Measurements from ENCODE around the gene TMEM156. TPM values are rescaled to one million over a fixed set of nuclear protein-coding genes. Genes with fewer than 3 reads are reported as not detected.

Gene TMEM156
- total RNA-seq, 2 donors from 2014 or later = 0.77 TPM; not detected in 1

DNA sequence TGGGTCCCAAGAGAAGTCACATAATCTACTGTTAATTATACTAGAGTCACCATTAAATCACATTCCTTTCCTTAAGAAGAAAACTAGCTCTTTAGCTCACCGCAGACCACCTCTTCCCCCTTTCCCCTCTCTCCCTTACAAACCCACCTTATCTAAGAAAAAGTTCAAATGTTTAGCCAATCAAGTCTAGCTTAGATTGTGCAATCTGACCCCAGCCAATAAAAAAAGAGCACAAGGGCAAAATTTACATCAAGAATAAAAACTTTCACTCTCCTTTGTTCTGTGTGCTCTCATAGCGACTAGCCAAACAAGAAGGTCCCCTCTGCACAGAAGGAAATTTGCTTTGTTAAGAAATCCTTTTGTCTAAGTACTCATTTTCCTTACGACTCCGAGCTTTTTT, 76.3 kb downstream of the TMEM156 start:
- intact Hi-C loops (cut with DNase I) = no loop called here
- Histone ChIP-seq H3K27me3 (no peaks in the 10 kb centered on the region), H3K4me3 (no peak overlapping the region), H3K9me3 (no peaks in the 10 kb centered on the region), H3K36me3 (no peaks in the 10 kb centered on the region), H3K9ac (ENCODE audit: low read depth in 2 of 2, low read length in 2 of 2) (no peak overlapping the region), H3K4me1 (no peaks in the 10 kb centered on the region), H3K27ac (no peak overlapping the region)
- no peak for DNase-seq
- TF ChIP-seq CTCF (IDR thresholded peaks at IDR 0.05) = no peak

GRCh38 chr4:38954727-38955126, 77.5 kb downstream of the TMEM156 start:
- DNase-seq = no peak

GRCh38 chr4:38952017-38952416, 80.2 kb downstream of the TMEM156 start:
- no peaks in the 10 kb centered on the region for H3K9me3 ChIP-seq
- TF ChIP-seq CTCF (IDR thresholded peaks at IDR 0.05) = no peak
- H3K27ac ChIP-seq = no peak overlapping the region
- H3K4me1 ChIP-seq = no peaks in the 10 kb centered on the region
- H3K9ac ChIP-seq (ENCODE audit: low read depth in 2 of 2, low read length in 2 of 2) = peak overlapping the region in 1 of 2 donors; percentile 24
- H3K4me3 ChIP-seq = no peak overlapping the region
- H3K27me3 ChIP-seq = no peaks in the 10 kb centered on the region
- intact Hi-C loops (cut with DNase I) = no loop called here
- no peaks in the 10 kb centered on the region for H3K36me3 ChIP-seq
- no peak for DNase-seq

More at GRCh38 chr4:38954727-38955126, 77.5 kb downstream of the TMEM156 start:
- H3K36me3 ChIP-seq = no peaks in the 10 kb centered on the region
- no peak overlapping the region for H3K4me3 ChIP-seq
- no peaks in the 10 kb centered on the region for H3K9me3 ChIP-seq
- H3K9ac ChIP-seq (ENCODE audit: low read depth in 2 of 2, low read length in 2 of 2) = no peak overlapping the region
- H3K4me1 ChIP-seq = no peaks in the 10 kb centered on the region
- TF ChIP-seq CTCF (IDR thresholded peaks at IDR 0.05) = no peak
- no peak overlapping the region for H3K27ac ChIP-seq
- intact Hi-C loops (cut with DNase I) = no loop called here
- H3K27me3 ChIP-seq = no peaks in the 10 kb centered on the region

- Histone ChIP-seq H3K9me3 (no peaks in the 10 kb centered on the region), H3K9ac (ENCODE audit: low read depth in 2 of 2, low read length in 2 of 2) (no peak overlapping the region), H3K4me1 (no peaks in the 10 kb centered on the region), H3K36me3 (no peaks in the 10 kb centered on the region), H3K4me3 (no peak overlapping the region), H3K27ac (no peak overlapping the region), H3K27me3 (no peaks in the 10 kb centered on the region)
- intact Hi-C loops (cut with DNase I) = no loop called here
- DNase-seq = no peak
- TF ChIP-seq CTCF (IDR thresholded peaks at IDR 0.05) = no peak
These were observed 80.6 kb downstream of the TMEM156 start for GRCh38 chr4:38951598-38951997.

GRCh38 chr4:38950734-38951133, 81.5 kb downstream of the TMEM156 start:
- no peak overlapping the region for H3K9ac ChIP-seq (ENCODE audit: low read depth in 2 of 2, low read length in 2 of 2)
- no peak for DNase-seq
- H3K4me1 ChIP-seq = no peaks in the 10 kb centered on the region
- no peak overlapping the region for H3K4me3 ChIP-seq
- H3K27me3 ChIP-seq = no peaks in the 10 kb centered on the region
- intact Hi-C loops (cut with DNase I) = no loop called here
- no peak overlapping the region for H3K27ac ChIP-seq
- no peaks in the 10 kb centered on the region for H3K9me3 ChIP-seq
- H3K36me3 ChIP-seq = no peaks in the 10 kb centered on the region
- TF ChIP-seq CTCF (IDR thresholded peaks at IDR 0.05) = no peak

- Histone ChIP-seq H3K27me3 (no peaks in the 10 kb centered on the region), H3K4me1 (no peaks in the 10 kb centered on the region), H3K36me3 (no peaks in the 10 kb centered on the region), H3K9me3 (no peaks in the 10 kb centered on the region), H3K4me3 (no peak overlapping the region), H3K9ac (ENCODE audit: low read depth in 2 of 2, low read length in 2 of 2) (no peak overlapping the region), H3K27ac (no peak overlapping the region)
- intact Hi-C loops (cut with DNase I) = no loop called here
- DNase-seq = no peak
- TF ChIP-seq CTCF (IDR thresholded peaks at IDR 0.05) = no peak
These were observed 82.0 kb downstream of the TMEM156 start for GRCh38 chr4:38950159-38950558.
